K562 (cell line): ENCODE measurements around the gene TMEM108. TPM values are rescaled to one million over a fixed set of nuclear protein-coding genes. Genes with fewer than 3 reads are reported as not detected.

ENCODE experiments used
- ATAC-seq: fragments of 200-7000 bp; cut with Tn5 transposase; 3 replicates; pipeline ENCODE4 v1.9.1; 2020; ENCODE audit warnings: moderate library complexity
- BruUV-seq: library from RNA; stranded (reverse); fragments of 400-500 nt; replicated peaks from 2 replicates; lab custom pipeline; 2021; lab: Mats Ljungman, UMichigan
- CTCF ChIA-PET: fragments of 300-600 bp; formaldehyde crosslinking; extraction: SDS; loops from one replicate; lab custom pipeline; 2021; ENCODE audit warnings: low intra/inter-chr PET ratio; lab: Yijun Ruan, JAX
- POLR2A ChIA-PET: fragments of 300-600, 350-650 bp; sonication (Branson Sonifier 250); formaldehyde crosslinking; extraction: SDS; loops from one replicate; lab custom pipeline; 2021; ENCODE audit warnings: antibody characterized with exemption, inconsistent platforms; lab: Yijun Ruan, JAX
- DNase-seq, 4 experiments: peaks; one replicate each; pipeline versions ENCODE4 v3.0.0 to v3.0.0-alpha.2; 2011 to 2018; ENCODE audit warnings: low spot score in 3 of 4, mixed read lengths in 3 of 4; ENCODE audit errors: extremely low read depth in 1 of 4
- FAIRE-seq: peaks from 2 replicates; lab custom pipeline; 2011; peaks lifted over from hg19 to GRCh38; lab: Jason Lieb, UNC
- H2AFZ ChIP-seq: 2 replicates; pipeline ENCODE4 v1.6.0; 2011; ENCODE audit warnings: low read depth, low read length, control low read depth, inconsistent platforms
- H3K27ac ChIP-seq: fragments of 200-600 bp; 3 replicates; pipeline ENCODE4 v1.8.0; 2011; ENCODE audit warnings: low read depth, mild to moderate bottlenecking, control low read depth, inconsistent platforms, low read length, moderate library complexity, mixed read lengths; ENCODE audit errors: extremely low read depth
- H3K27me3 ChIP-seq, 2 experiments: fragments of 300-600 bp in 1 of 2; 2 replicates in 1 of 2; 3 replicates in 1 of 2; pipeline versions ENCODE4 v1.6.0 to v1.8.0; 2011; ENCODE audit warnings: inconsistent platforms in 2 of 2, low read length in 2 of 2, mild to moderate bottlenecking in 1 of 2, mixed read lengths in 1 of 2, moderate library complexity in 1 of 2; ENCODE audit not compliant: control insufficient read depth in 2 of 2, insufficient read depth in 2 of 2
- H3K36me3 ChIP-seq: fragments of 300-600 bp; 3 replicates; pipeline ENCODE4 v1.8.0; 2011; ENCODE audit warnings: mild to moderate bottlenecking, low read length, inconsistent platforms; ENCODE audit not compliant: control insufficient read depth, insufficient read depth
- H3K4me1 ChIP-seq, 2 experiments: fragments of 200-600 bp in 1 of 2; replicated peaks in 1 of 2; 2 replicates in 1 of 2; 3 replicates in 1 of 2; pipeline versions ENCODE4 v1.5.1 to v1.8.0; 2011; ENCODE audit warnings: inconsistent platforms in 2 of 2, low read length in 2 of 2, mild to moderate bottlenecking in 1 of 2, mixed read lengths in 1 of 2, moderate library complexity in 1 of 2; ENCODE audit not compliant: control insufficient read depth in 2 of 2, insufficient read depth in 2 of 2
- H3K4me2 ChIP-seq: 2 replicates; pipeline ENCODE4 v1.6.1; 2011; ENCODE audit warnings: low read length, control low read depth, inconsistent platforms, mixed read lengths; ENCODE audit not compliant: insufficient read depth
- H3K4me3 ChIP-seq: fragments of 200-600 bp; sonication (generic), shearing (Covaris generic); 2 replicates; pipeline ENCODE4 v1.5.1; 2016; ENCODE audit warnings: control low read depth, inconsistent platforms
- H3K79me2 ChIP-seq: fragments of 200-600 bp; 3 replicates; pipeline ENCODE4 v1.8.0; 2011; ENCODE audit warnings: low read length, inconsistent platforms; ENCODE audit not compliant: control insufficient read depth, insufficient read depth
- H3K9ac ChIP-seq, 2 experiments: 2 replicates each; pipeline versions ENCODE4 v1.6.0 to v1.6.1; 2011; ENCODE audit warnings: low read depth in 2 of 2, low read length in 2 of 2, control low read depth in 1 of 2, inconsistent platforms in 1 of 2, mild to moderate bottlenecking in 1 of 2, mixed read lengths in 1 of 2; ENCODE audit not compliant: insufficient read depth in 1 of 2
- H3K9me1 ChIP-seq: one replicate; pipeline ENCODE4 v1.6.0; 2011; ENCODE audit warnings: inconsistent platforms, mild to moderate bottlenecking, low read length, moderate library complexity; ENCODE audit not compliant: control insufficient read depth, insufficient read depth
- H3K9me3 ChIP-seq: replicated peaks from 2 replicates; pipeline ENCODE4 v1.5.1; 2011; ENCODE audit warnings: low read depth, low read length, inconsistent platforms; ENCODE audit not compliant: control insufficient read depth, insufficient read depth
- H4K20me1 ChIP-seq: replicated peaks from 2 replicates; pipeline ENCODE4 v1.6.1; 2011; ENCODE audit warnings: low read length, inconsistent platforms, mixed read lengths; ENCODE audit not compliant: control insufficient read depth, insufficient read depth
- E2F3 ChIP-seq: fragments of 250-450 bp; sonication (Bioruptor Pico); IDR thresholded peaks from 2 replicates; pipeline ENCODE4 v1.4.0; 2020; ENCODE audit warnings: mild to moderate bottlenecking
- FOXK2 ChIP-seq, 2 experiments: fragments of 450-650 bp; IDR thresholded peaks in 1 of 2; conservative IDR thresholded peaks in 1 of 2; 2 replicates each; pipeline ENCODE4 v1.6.1; 2016; ENCODE audit warnings: low read depth in 2 of 2, mild to moderate bottlenecking in 1 of 2
- FOXM1 ChIP-seq, 2 experiments: fragments of 450-650 bp in 1 of 2; sonication (generic) in 1 of 2; formaldehyde crosslinking in 1 of 2; IDR thresholded peaks; 2 replicates each; pipeline versions ENCODE4 v1.6.1 to v1.9.0; 2017 to 2022; ENCODE audit warnings: low read depth in 2 of 2, mild to moderate bottlenecking in 2 of 2, missing genetic modification reagents in 1 of 2, moderate library complexity in 1 of 2
- GTF2E2 ChIP-seq: fragments of 200-800 bp; sonication (Bioruptor generic); IDR thresholded peaks from 2 replicates; pipeline ENCODE4 v1.6.1; 2016; ENCODE audit warnings: missing genetic modification characterization, missing compliant biosample characterization
- GTF2F1 ChIP-seq: IDR thresholded peaks from 2 replicates; pipeline ENCODE4 v1.6.1; 2011; ENCODE audit warnings: low read depth, low read length, improper control_type of control experiment
- GTF3C2 ChIP-seq: IDR thresholded peaks from 3 replicates; pipeline ENCODE4 v1.6.1; 2011; ENCODE audit warnings: borderline replicate concordance, mild to moderate bottlenecking, moderate library complexity; ENCODE audit not compliant: insufficient read length; ENCODE audit errors: extremely low read depth
- HNRNPK ChIP-seq: fragments of 200-400 bp; formaldehyde crosslinking; IDR thresholded peaks from one replicate; pipeline ENCODE4 v1.6.1; 2018; ENCODE audit warnings: mild to moderate bottlenecking, low read depth, low read length; ENCODE audit not compliant: poor library complexity, severe bottlenecking
- MYC ChIP-seq, 2 experiments: fragments of 250-450 bp in 1 of 2; sonication (Bioruptor Pico) in 1 of 2; IDR thresholded peaks; 2 replicates each; pipeline versions ENCODE4 v1.5.1 to v1.6.1; 2012 to 2021; ENCODE audit warnings: low read depth in 2 of 2, borderline replicate concordance in 1 of 2, improper control_type of control experiment in 1 of 2, low read length in 1 of 2, mild to moderate bottlenecking in 1 of 2, moderate library complexity in 1 of 2
- RBM39 ChIP-seq: fragments of 200-400 bp; formaldehyde crosslinking; optimal IDR thresholded peaks from 2 replicates; pipeline ENCODE3; 2018; ENCODE audit warnings: low read depth, low read length
- SIX5 ChIP-seq, 2 experiments: IDR thresholded peaks; 2 replicates each; pipeline ENCODE4 v1.6.1; 2011; ENCODE audit warnings: low read length in 2 of 2, borderline replicate concordance in 1 of 2, low read depth in 1 of 2, mild to moderate bottlenecking in 1 of 2, moderate library complexity in 1 of 2; ENCODE audit not compliant: insufficient read depth in 1 of 2
- SRSF3 ChIP-seq: fragments of 200-400 bp; formaldehyde crosslinking; IDR thresholded peaks from 2 replicates; pipeline ENCODE4 v1.6.1; 2016; ENCODE audit warnings: mild to moderate bottlenecking, low read length, moderate library complexity; ENCODE audit not compliant: insufficient read depth
- U2AF2 ChIP-seq: fragments of 200-400 bp; formaldehyde crosslinking; optimal IDR thresholded peaks from 2 replicates; pipeline ENCODE3; 2017; ENCODE audit warnings: low read depth, mild to moderate bottlenecking, low read length
- ZBTB49 ChIP-seq: sonication (generic); formaldehyde crosslinking; IDR thresholded peaks from 2 replicates; pipeline ENCODE4 v1.8.0; 2022; ENCODE audit warnings: missing genetic modification reagents, mild to moderate bottlenecking, borderline replicate concordance
- ZNF76 ChIP-seq: fragments of 250-450 bp; sonication (Bioruptor Pico); IDR thresholded peaks from 2 replicates; pipeline ENCODE4 v1.4.0; 2020; ENCODE audit warnings: mild to moderate bottlenecking, moderate library complexity, borderline replicate concordance
- WGBS: fragments of 100-300 bp; shearing (Covaris generic); methylation state at CpG from one replicate; pipeline ENCODE4 v1.1.6; 2016; ENCODE audit warnings: low coverage, mixed read lengths; ENCODE audit not compliant: insufficient coverage; ENCODE audit errors: missing lambda C conversion rate; 5-methylcytosine and 5-hydroxymethylcytosine counted together
- in situ Hi-C: fragments of 300-500 bp; cut with MboI; formaldehyde crosslinking; loops from 4 replicates; pipeline ENCODE4 v1.15.0; 2018; ENCODE audit warnings: inconsistent platforms, mixed read lengths
- intact Hi-C: fragments of 100-400 bp; cut with micrococcal nuclease; formaldehyde crosslinking; loops from 2 replicates; pipeline ENCODE4 v1.14.2; 2022
- polyA plus RNA-seq, 8 experiments: library from polyadenylated mRNA; depleted of rRNA in 4 of 8; stranded (reverse) in 5 of 8; unstranded in 3 of 8; fragments of >200 nt; fragmentation: Nextera tagmentation in 2 of 8; fragmentation: Illumina TruSeq in 1 of 8; extraction: Ambion mirVana in 2 of 8; extraction: Trizol in 1 of 8; gene quantifications; 2 replicates each; pipeline versions ENCODE4 v1.2.1 to v1.2.3, GENCODE V29; 2011 to 2014; ENCODE audit warnings: inconsistent platforms in 1 of 8, missing spikeins in 1 of 8
- total RNA-seq, 7 experiments: library from RNA; depleted of rRNA in 6 of 7; stranded (reverse); fragments of >200 nt in 6 of 7; fragmentation: Illumina TruSeq in 2 of 7; extraction: Trizol in 2 of 7; gene quantifications; 2 replicates each; pipeline versions ENCODE4 v1.2.1 to v1.2.3, GENCODE V29; 2011 to 2021; ENCODE audit warnings: low replicate concordance in 1 of 7

The TMEM108 gene
- total and polyA plus RNA-seq, 9 of the 15 experiments (the other 6 are each of a cell fraction or from before 2014, with no cell fraction given) = 0.65 to 11.1 (median 3.4) TPM

GRCh38 chr3:133066026-133066425 lies 27.8 kb downstream of the TMEM108 start:
- no peaks in the 10 kb centered on the region for H4K20me1 ChIP-seq
- H3K4me1 ChIP-seq = no peaks in the 10 kb centered on the region
- H3K27me3 ChIP-seq = no peaks in the 10 kb centered on the region
- ChIA-PET CTCF (no interaction called here), POLR2A (no interaction called here)
- H3K9ac ChIP-seq = no peak overlapping the region
- H3K4me3 ChIP-seq = no peak overlapping the region
- no peaks in the 10 kb centered on the region for H3K36me3 ChIP-seq
- in situ Hi-C loops (no loop called here), intact Hi-C loops (no loop called here)
- H3K27ac ChIP-seq = no peak overlapping the region
- no peaks in the 10 kb centered on the region for H3K9me1 ChIP-seq
- BruUV-seq = no TSS peak
- FAIRE-seq (no peak), ATAC-seq (no peak), DNase-seq (no peak)
- 29% methylated on average over 2 of the region's 2 CpGs for WGBS
- H3K9me3 ChIP-seq = no peaks in the 10 kb centered on the region
- H3K79me2 ChIP-seq = no peaks in the 10 kb centered on the region
- H3K4me2 ChIP-seq = no peak overlapping the region
- H2AFZ ChIP-seq = no peak overlapping the region
- TF ChIP-seq U2AF2 (no peak), GTF3C2 (no peak), ZNF76 (CRISPR knock-in tag) (no peak), SIX5 (IDR thresholded peaks at IDR 0.05; ENCODE audit: borderline replicate concordance in 1 of 2, insufficient read depth in 1 of 2, low read depth in 1 of 2, low read length in 2 of 2) (no peak), GTF2F1 (no peak), E2F3 (CRISPR knock-in tag) (no peak), GTF2E2 (tag) (no peak), HNRNPK (no peak), SRSF3 (no peak), RBM39 (no peak), MYC (IDR thresholded peaks at IDR 0.05; ENCODE audit: low read depth, low read length) (no peak), MYC (CRISPR knock-in tag; IDR thresholded peaks at IDR 0.05; ENCODE audit: borderline replicate concordance, low read depth) (no peak), FOXK2 (conservative IDR thresholded peaks at IDR 0.05 in 1 of 2, IDR thresholded peaks at IDR 0.05 in 1 of 2; ENCODE audit: low read depth in 2 of 2) (no peak), FOXM1 (IDR thresholded peaks at IDR 0.05; ENCODE audit: low read depth) (no peak), FOXM1 (CRISPR knock-in tag; IDR thresholded peaks at IDR 0.05; ENCODE audit: low read depth) (no peak), ZBTB49 (CRISPR knock-in tag) (no peak)
